GM12878 (cell line): Measurements from ENCODE around the gene ZMYND10. TPM values are rescaled to one million over a fixed set of nuclear protein-coding genes. Genes with fewer than 3 reads are reported as not detected.

Source experiments
- ATAC-seq: fragments of 200-7000 bp; cut with Tn5 transposase; 3 replicates; pipeline ENCODE4 v1.9.1; 2020; ENCODE audit warnings: mild to moderate bottlenecking, moderate library complexity
- BruUV-seq: library from RNA; stranded (reverse); fragments of 400-500 nt; replicated peaks from 2 replicates; lab custom pipeline; 2021; lab: Mats Ljungman, UMichigan
- CTCF ChIA-PET: fragments of 300-600 bp; sonication (Branson Sonifier 250); formaldehyde crosslinking; extraction: SDS; loops from one replicate; lab custom pipeline; 2021; ENCODE audit warnings: inconsistent platforms; lab: Yijun Ruan, JAX
- POLR2A ChIA-PET: fragments of 350-600 bp; formaldehyde crosslinking; extraction: SDS; loops from one replicate; lab custom pipeline; 2021; ENCODE audit warnings: inconsistent platforms; lab: Charles Lee
- RAD21 ChIA-PET: fragments of 300-600 bp; sonication (Branson Sonifier 250); formaldehyde crosslinking; loops from one replicate; lab custom pipeline; 2023; ENCODE audit warnings: antibody characterized with exemption; ENCODE audit not compliant: unreplicated experiment; lab: Charles Lee
- SMC1A ChIA-PET: fragments of 300-600 bp; sonication (Branson Sonifier 250); formaldehyde crosslinking; loops from one replicate; lab custom pipeline; 2023; ENCODE audit not compliant: unreplicated experiment, uncharacterized antibody; lab: Charles Lee
- DNase-seq: peaks from one replicate; pipeline ENCODE4 v3.0.0-alpha.2; 2011; ENCODE audit warnings: low read depth, low spot score
- FAIRE-seq: peaks from 3 replicates; lab custom pipeline; 2011; peaks lifted over from hg19 to GRCh38; lab: Jason Lieb, UNC
- H2AFZ ChIP-seq: 2 replicates; pipeline ENCODE4 v1.6.0; 2011; ENCODE audit warnings: low read depth, low read length, control low read depth; ENCODE audit not compliant: control insufficient read depth
- H3K27ac ChIP-seq: 2 replicates; pipeline ENCODE4 v1.5.1; 2011; ENCODE audit warnings: control low read depth; ENCODE audit not compliant: control insufficient read depth, insufficient read depth
- H3K27me3 ChIP-seq, 2 experiments: replicated peaks in 1 of 2; 2 replicates each; pipeline versions ENCODE4 v1.6.0 to v1.6.1; 2011; ENCODE audit warnings: low read length in 1 of 2; ENCODE audit not compliant: control insufficient read depth in 2 of 2, insufficient read depth in 2 of 2
- H3K36me3 ChIP-seq, 2 experiments: 2 replicates each; pipeline ENCODE4 v1.5.1; 2011; ENCODE audit warnings: low read length in 1 of 2; ENCODE audit not compliant: control insufficient read depth in 2 of 2, insufficient read depth in 2 of 2
- H3K4me1 ChIP-seq: 2 replicates; pipeline ENCODE4 v1.6.1; 2011; ENCODE audit warnings: mild to moderate bottlenecking, low read length, moderate library complexity, mixed read lengths; ENCODE audit not compliant: control insufficient read depth, insufficient read depth
- H3K4me2 ChIP-seq: 2 replicates; pipeline ENCODE4 v1.6.0; 2011; ENCODE audit warnings: control low read depth; ENCODE audit not compliant: control insufficient read depth, insufficient read depth
- H3K4me3 ChIP-seq: fragments of 200-600 bp; sonication (generic); 2 replicates; pipeline ENCODE4 v1.5.1; 2016
- H3K79me2 ChIP-seq: 2 replicates; pipeline ENCODE4 v1.6.0; 2011; ENCODE audit warnings: low read length; ENCODE audit not compliant: control insufficient read depth, insufficient read depth
- H3K9ac ChIP-seq: 2 replicates; pipeline ENCODE4 v1.8.0; 2011; ENCODE audit warnings: low read length, control low read depth, mixed read lengths; ENCODE audit not compliant: control insufficient read depth, insufficient read depth
- H3K9me3 ChIP-seq: replicated peaks from 3 replicates; pipeline ENCODE4 v1.5.1; 2011; ENCODE audit warnings: mild to moderate bottlenecking, low read length; ENCODE audit not compliant: control insufficient read depth, insufficient read depth
- H4K20me1 ChIP-seq: 2 replicates; pipeline ENCODE4 v1.6.0; 2011; ENCODE audit not compliant: control insufficient read depth, insufficient read depth
- MEF2B ChIP-seq: fragments of 450-650 bp; IDR thresholded peaks from 2 replicates; pipeline ENCODE4 v1.6.1; 2018; ENCODE audit warnings: mild to moderate bottlenecking, moderate library complexity; ENCODE audit not compliant: partially characterized antibody, poor library complexity, severe bottlenecking
- RBBP5 ChIP-seq: fragments of 200-600 bp; sonication (generic); conservative IDR thresholded peaks from 2 replicates; pipeline ENCODE4 v1.6.1; 2016
- TBL1XR1 ChIP-seq: IDR thresholded peaks from 2 replicates; pipeline ENCODE4 v1.6.1; 2012; ENCODE audit warnings: low read depth, low read length, improper control_type of control experiment
- TCF3 ChIP-seq: IDR thresholded peaks from 2 replicates; pipeline ENCODE4 v1.6.1; 2012; ENCODE audit warnings: low read depth, mild to moderate bottlenecking, low read length, borderline replicate concordance; ENCODE audit not compliant: insufficient read depth
- ZNF384 ChIP-seq: IDR thresholded peaks from 2 replicates; pipeline ENCODE4 v1.6.1; 2012; ENCODE audit warnings: low read depth, mild to moderate bottlenecking, low read length, improper control_type of control experiment, borderline replicate concordance
- WGBS: methylation state at CpG from one replicate; pipeline ENCODE4 v1.1.6; 2016; ENCODE audit warnings: low lambda C conversion rate; ENCODE audit not compliant: insufficient replicate concordance, insufficient coverage; ENCODE audit errors: missing lambda C conversion rate; 5-methylcytosine and 5-hydroxymethylcytosine counted together
- in situ Hi-C: fragments of 300-500 bp; cut with MboI; formaldehyde crosslinking; loops from 9 replicates; pipeline ENCODE4 v1.14.3; 2018; ENCODE audit warnings: mixed read lengths
- intact Hi-C: fragments of 100-400 bp; cut with micrococcal nuclease; formaldehyde crosslinking; loops from one replicate; pipeline ENCODE4 v1.14.2; 2022; ENCODE audit not compliant: unreplicated experiment
- polyA plus RNA-seq, 11 experiments: library from polyadenylated mRNA; depleted of rRNA in 4 of 11; unstranded in 6 of 11; stranded (reverse) in 5 of 11; fragments of >200 nt; fragmentation: Nextera tagmentation in 4 of 11; fragmentation: Illumina TruSeq in 1 of 11; extraction: Ambion mirVana in 4 of 11; extraction: Trizol in 1 of 11; gene quantifications; 1 replicate in 1 of 11; 2 replicates in 10 of 11; pipeline versions ENCODE4 v1.2.1 to v1.2.3, GENCODE V29; 2011 to 2016; ENCODE audit warnings: inconsistent platforms in 2 of 11, missing spikeins in 2 of 11, low read depth in 1 of 11
- total RNA-seq, 4 experiments: library from RNA; depleted of rRNA in 3 of 4; stranded (reverse); fragments of >200 nt in 3 of 4; fragmentation: Illumina TruSeq in 1 of 4; extraction: Trizol in 1 of 4; gene quantifications; 2 replicates each; pipeline versions ENCODE4 v1.2.1 to v1.2.3, GENCODE V29; 2013 to 2021
- TF ChIP-seq, protein P1 (sequence below): fragments of 450-650 bp; IDR thresholded peaks from 2 replicates; pipeline ENCODE4 v1.6.1; 2017; ENCODE audit warnings: mild to moderate bottlenecking
- TF ChIP-seq, protein P2 (sequence below): IDR thresholded peaks from 2 replicates; pipeline ENCODE4 v1.6.1; 2011; ENCODE audit warnings: low read depth, mild to moderate bottlenecking, low read length, moderate library complexity, borderline replicate concordance; ENCODE audit errors: extremely low read depth
- TF ChIP-seq, protein P3 (sequence below): IDR thresholded peaks from 2 replicates; pipeline ENCODE4 v1.6.1; 2012; ENCODE audit warnings: low read depth, low read length, improper control_type of control experiment
- TF ChIP-seq, protein P4 (sequence below): IDR thresholded peaks from 2 replicates; pipeline ENCODE4 v1.6.1; 2012; ENCODE audit warnings: mild to moderate bottlenecking, low read depth, low read length
- TF ChIP-seq, protein P5 (sequence below): fragments of 450-650 bp; formaldehyde crosslinking; IDR thresholded peaks from 2 replicates; pipeline ENCODE4 v1.5.0; 2022; ENCODE audit warnings: mild to moderate bottlenecking, missing genetic modification characterization

The ZMYND10 gene
- total and polyA plus RNA-seq, 10 of the 15 experiments (the other 5 are each of a cell fraction or from before 2014, with no cell fraction given), result 0.11 to 1.0 (median 0.37) TPM

DNA sequence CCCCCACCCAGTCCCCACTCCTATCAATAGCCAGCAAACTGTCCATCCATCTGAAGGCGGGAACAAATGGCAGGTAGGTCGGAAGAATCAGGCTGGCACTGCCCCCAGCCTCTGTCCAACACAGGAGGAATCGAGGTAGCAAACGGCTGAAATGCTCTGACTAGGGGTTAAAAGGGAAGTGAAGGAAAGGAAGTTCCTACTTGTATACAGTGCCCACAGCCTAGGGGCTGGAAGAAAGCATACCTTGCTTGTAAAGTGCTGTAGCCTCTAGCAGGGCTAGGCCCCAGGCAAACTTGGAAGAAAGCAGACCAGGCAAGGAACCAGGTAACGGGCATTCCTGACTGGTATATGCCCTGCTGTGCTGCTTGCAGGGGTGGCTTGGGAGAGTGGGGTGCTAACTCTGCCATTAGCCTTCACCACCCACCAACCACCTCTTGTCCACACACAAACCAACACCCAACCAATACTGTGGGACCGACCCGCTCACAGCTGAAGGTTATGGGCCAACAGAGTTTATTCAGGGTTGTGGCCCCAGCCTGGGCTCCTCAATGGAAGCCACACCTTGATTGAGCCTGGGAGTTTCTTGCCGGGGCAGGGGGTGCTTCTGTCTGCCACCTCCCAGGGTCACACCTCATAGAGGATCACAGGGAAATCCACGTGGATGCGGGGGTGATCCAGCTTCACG, 19.9 kb downstream of the ZMYND10 start:
- H3K4me2 ChIP-seq, result no peak overlapping the region
- ChIA-PET SMC1A (no interaction called here), CTCF (interaction anchor here (0.7 to 5.1 kb wide), 6 partner anchors 11 to 123 kb away, joined by 3 to 72 read pairs (median 9); partner anchors contain the start of genes HYAL1, HYAL3, NAA80 and RASSF1), POLR2A (no interaction called here), RAD21 (interaction anchor here (2.3 to 3.4 kb wide), 2 partner anchors 11 to 33 kb away, joined by 6 to 21 read pairs; partner anchors contain the start of gene IFRD2)
- no peaks in the 10 kb centered on the region for H3K27me3 ChIP-seq
- H3K9me3 ChIP-seq, result no peaks in the 10 kb centered on the region
- H3K79me2 ChIP-seq, result peaks cover 16% of the 10 kb centered on the region
- no peak overlapping the region for H3K4me3 ChIP-seq
- intact Hi-C loops, result no loop called here
- DNase-seq, result no peak
- FAIRE-seq, result no peak
- WGBS, result 75% methylated on average over 11 of the region's 11 CpGs
- H3K27ac ChIP-seq, result no peak overlapping the region
- H3K9ac ChIP-seq, result no peak overlapping the region
- H2AFZ ChIP-seq, result no peak overlapping the region
- no peaks in the 10 kb centered on the region for H4K20me1 ChIP-seq
- ATAC-seq, result no peak
- H3K36me3 ChIP-seq, result peaks cover 10 to 12% of the 10 kb centered on the region in 2 experiments
- peaks cover 9% of the 10 kb centered on the region for H3K4me1 ChIP-seq
- no TSS peak for BruUV-seq
- in situ Hi-C loops, result no loop called here
- TF ChIP-seq ZNF384, result no peak
- TF ChIP-seq, protein P1, sequence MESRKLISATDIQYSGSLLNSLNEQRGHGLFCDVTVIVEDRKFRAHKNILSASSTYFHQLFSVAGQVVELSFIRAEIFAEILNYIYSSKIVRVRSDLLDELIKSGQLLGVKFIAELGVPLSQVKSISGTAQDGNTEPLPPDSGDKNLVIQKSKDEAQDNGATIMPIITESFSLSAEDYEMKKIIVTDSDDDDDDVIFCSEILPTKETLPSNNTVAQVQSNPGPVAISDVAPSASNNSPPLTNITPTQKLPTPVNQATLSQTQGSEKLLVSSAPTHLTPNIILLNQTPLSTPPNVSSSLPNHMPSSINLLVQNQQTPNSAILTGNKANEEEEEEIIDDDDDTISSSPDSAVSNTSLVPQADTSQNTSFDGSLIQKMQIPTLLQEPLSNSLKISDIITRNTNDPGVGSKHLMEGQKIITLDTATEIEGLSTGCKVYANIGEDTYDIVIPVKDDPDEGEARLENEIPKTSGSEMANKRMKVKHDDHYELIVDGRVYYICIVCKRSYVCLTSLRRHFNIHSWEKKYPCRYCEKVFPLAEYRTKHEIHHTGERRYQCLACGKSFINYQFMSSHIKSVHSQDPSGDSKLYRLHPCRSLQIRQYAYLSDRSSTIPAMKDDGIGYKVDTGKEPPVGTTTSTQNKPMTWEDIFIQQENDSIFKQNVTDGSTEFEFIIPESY, result no peak
- TF ChIP-seq MEF2B, result no peak
- no peak for TF ChIP-seq TBL1XR1
- TF ChIP-seq, protein P2, sequence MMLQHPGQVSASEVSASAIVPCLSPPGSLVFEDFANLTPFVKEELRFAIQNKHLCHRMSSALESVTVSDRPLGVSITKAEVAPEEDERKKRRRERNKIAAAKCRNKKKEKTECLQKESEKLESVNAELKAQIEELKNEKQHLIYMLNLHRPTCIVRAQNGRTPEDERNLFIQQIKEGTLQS, result no peak
- TF ChIP-seq, protein P3, sequence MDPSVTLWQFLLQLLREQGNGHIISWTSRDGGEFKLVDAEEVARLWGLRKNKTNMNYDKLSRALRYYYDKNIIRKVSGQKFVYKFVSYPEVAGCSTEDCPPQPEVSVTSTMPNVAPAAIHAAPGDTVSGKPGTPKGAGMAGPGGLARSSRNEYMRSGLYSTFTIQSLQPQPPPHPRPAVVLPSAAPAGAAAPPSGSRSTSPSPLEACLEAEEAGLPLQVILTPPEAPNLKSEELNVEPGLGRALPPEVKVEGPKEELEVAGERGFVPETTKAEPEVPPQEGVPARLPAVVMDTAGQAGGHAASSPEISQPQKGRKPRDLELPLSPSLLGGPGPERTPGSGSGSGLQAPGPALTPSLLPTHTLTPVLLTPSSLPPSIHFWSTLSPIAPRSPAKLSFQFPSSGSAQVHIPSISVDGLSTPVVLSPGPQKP, result no peak
- TF ChIP-seq, protein P4, sequence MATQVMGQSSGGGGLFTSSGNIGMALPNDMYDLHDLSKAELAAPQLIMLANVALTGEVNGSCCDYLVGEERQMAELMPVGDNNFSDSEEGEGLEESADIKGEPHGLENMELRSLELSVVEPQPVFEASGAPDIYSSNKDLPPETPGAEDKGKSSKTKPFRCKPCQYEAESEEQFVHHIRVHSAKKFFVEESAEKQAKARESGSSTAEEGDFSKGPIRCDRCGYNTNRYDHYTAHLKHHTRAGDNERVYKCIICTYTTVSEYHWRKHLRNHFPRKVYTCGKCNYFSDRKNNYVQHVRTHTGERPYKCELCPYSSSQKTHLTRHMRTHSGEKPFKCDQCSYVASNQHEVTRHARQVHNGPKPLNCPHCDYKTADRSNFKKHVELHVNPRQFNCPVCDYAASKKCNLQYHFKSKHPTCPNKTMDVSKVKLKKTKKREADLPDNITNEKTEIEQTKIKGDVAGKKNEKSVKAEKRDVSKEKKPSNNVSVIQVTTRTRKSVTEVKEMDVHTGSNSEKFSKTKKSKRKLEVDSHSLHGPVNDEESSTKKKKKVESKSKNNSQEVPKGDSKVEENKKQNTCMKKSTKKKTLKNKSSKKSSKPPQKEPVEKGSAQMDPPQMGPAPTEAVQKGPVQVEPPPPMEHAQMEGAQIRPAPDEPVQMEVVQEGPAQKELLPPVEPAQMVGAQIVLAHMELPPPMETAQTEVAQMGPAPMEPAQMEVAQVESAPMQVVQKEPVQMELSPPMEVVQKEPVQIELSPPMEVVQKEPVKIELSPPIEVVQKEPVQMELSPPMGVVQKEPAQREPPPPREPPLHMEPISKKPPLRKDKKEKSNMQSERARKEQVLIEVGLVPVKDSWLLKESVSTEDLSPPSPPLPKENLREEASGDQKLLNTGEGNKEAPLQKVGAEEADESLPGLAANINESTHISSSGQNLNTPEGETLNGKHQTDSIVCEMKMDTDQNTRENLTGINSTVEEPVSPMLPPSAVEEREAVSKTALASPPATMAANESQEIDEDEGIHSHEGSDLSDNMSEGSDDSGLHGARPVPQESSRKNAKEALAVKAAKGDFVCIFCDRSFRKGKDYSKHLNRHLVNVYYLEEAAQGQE, result no peak
- TF ChIP-seq, protein P5, sequence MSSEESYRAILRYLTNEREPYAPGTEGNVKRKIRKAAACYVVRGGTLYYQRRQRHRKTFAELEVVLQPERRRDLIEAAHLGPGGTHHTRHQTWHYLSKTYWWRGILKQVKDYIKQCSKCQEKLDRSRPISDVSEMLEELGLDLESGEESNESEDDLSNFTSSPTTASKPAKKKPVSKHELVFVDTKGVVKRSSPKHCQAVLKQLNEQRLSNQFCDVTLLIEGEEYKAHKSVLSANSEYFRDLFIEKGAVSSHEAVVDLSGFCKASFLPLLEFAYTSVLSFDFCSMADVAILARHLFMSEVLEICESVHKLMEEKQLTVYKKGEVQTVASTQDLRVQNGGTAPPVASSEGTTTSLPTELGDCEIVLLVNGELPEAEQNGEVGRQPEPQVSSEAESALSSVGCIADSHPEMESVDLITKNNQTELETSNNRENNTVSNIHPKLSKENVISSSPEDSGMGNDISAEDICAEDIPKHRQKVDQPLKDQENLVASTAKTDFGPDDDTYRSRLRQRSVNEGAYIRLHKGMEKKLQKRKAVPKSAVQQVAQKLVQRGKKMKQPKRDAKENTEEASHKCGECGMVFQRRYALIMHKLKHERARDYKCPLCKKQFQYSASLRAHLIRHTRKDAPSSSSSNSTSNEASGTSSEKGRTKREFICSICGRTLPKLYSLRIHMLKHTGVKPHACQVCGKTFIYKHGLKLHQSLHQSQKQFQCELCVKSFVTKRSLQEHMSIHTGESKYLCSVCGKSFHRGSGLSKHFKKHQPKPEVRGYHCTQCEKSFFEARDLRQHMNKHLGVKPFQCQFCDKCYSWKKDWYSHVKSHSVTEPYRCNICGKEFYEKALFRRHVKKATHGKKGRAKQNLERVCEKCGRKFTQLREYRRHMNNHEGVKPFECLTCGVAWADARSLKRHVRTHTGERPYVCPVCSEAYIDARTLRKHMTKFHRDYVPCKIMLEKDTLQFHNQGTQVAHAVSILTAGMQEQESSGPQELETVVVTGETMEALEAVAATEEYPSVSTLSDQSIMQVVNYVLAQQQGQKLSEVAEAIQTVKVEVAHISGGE (CRISPR knock-in tag), result no peak
- TF ChIP-seq RBBP5, result no peak
- TF ChIP-seq TCF3, result no peak
